GM12801 (cell line): Measurements from ENCODE around the gene PGM1.

Experiments used
- CTCF ChIP-seq: IDR thresholded peaks from one replicate; pipeline ENCODE4 v1.5.1; 2011; ENCODE audit warnings: control low read depth; ENCODE audit not compliant: insufficient read length; ENCODE audit errors: extremely low read depth

PGM1 gene

GRCh38 chr1:63675420-63675931, 82.3 kb downstream of the PGM1 start:
- no peak for TF ChIP-seq CTCF

GRCh38 chr1:63677497-63677896, 84.3 kb downstream of the PGM1 start:
- TF ChIP-seq CTCF, result no peak

GRCh38 chr1:63678200-63678599, 85.0 kb downstream of the PGM1 start:
- no peak for TF ChIP-seq CTCF

GRCh38 chr1:63679076-63679475, 85.9 kb downstream of the PGM1 start:
- TF ChIP-seq CTCF, result no peak

- no peak for TF ChIP-seq CTCF
These were observed 86.4 kb downstream of the PGM1 start for GRCh38 chr1:63679589-63679988.

GRCh38 chr1:63682936-63683335, 89.7 kb downstream of the PGM1 start:
- no peak for TF ChIP-seq CTCF

GRCh38 chr1:63683759-63684158, 90.5 kb downstream of the PGM1 start:
- no peak for TF ChIP-seq CTCF

GRCh38 chr1:63686696-63687095, 93.5 kb downstream of the PGM1 start:
- TF ChIP-seq CTCF, result no peak
